ENCODE data around the gene NHERF2. TPM values are rescaled to one million over a fixed set of nuclear protein-coding genes. Genes with fewer than 3 reads are reported as not detected.

The NHERF2 gene
- total RNA-seq, 1 donor from 2014 or later: 235 TPM

GRCh38 chr16:1989209-1990100 is 37.2 kb upstream of the NHERF2 start, which contains the start of gene SYNGR3:
TSS of gene SYNGR3 (plus strand) at chr16:1989970. CDS start at chr16:1990103, 133 bp downstream.
- intact Hi-C loops (cut with micrococcal nuclease): no loop called here
- ATAC-seq (no peak), DNase-seq (no peak)

- intact Hi-C loops (cut with micrococcal nuclease): no loop called here
- ATAC-seq (no peak), DNase-seq (no peak)
These were observed 36.7 kb upstream of the NHERF2 start for GRCh38 chr16:1990101-1990350.

- no peak for ATAC-seq
- intact Hi-C loops (cut with micrococcal nuclease): no loop called here
- no peak for DNase-seq
These were observed 36.2 kb upstream of the NHERF2 start for GRCh38 chr16:1990351-1991134.

GRCh38 chr16:1991135-1991551 is 35.6 kb upstream of the NHERF2 start:
- peak; percentile 4 for ATAC-seq
- intact Hi-C loops (cut with micrococcal nuclease): no loop called here
- DNase-seq: no peak

DNA sequence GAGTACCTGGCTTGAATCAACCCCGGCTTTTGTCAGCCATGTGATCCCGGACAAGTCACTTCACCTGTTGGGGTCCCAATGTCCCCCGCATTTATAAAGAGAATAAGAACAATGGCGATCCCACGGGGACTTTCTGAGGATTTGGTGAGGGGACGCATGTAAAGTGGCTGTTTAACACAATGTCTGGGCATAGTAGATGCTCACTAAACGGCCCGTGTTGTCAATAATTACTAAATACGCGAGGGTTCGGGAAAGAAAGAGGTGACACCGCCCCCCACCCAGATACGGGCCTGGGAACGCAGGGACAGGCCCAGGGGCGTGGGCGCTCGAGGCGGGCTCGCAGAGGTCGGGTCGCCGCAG is 35.1 kb upstream of the NHERF2 start:
- ATAC-seq: no peak
- intact Hi-C loops (cut with micrococcal nuclease): no loop called here
- no peak for DNase-seq

DNA sequence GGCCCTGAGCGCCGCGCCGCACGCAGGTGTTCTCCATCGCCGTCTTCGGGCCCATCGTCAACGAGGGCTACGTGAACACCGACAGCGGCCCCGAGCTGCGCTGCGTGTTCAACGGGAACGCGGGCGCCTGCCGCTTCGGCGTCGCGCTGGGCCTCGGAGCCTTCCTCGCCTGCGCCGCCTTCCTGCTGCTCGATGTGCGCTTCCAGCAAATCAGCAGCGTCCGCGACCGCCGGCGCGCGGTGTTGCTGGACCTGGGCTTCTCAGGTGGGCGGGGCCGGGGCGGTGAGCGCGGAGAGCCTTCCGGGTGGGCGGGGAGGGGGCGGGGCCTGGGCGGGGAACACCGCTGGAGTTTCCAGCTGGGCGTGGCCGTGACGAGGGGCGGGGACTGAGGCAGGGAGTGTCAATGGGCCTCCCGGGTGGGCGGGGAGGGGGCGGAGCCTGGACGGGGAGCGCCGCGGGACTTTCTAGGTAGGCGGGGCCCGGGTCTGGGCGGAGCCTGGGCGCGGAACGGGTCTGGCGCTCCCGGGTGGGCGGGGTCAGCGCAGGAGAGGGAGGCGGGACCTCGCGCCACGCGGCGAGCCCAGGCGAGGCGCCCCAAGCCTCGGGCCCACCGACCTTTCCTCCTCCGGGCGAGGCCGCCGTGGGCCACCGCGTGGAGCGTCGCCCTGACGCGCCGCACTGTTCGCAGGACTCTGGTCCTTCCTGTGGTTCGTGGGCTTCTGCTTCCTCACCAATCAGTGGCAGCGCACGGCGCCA is 34.6 kb upstream of the NHERF2 start:
- ATAC-seq (peak; percentile 89), DNase-seq (peak; percentile 96)
- intact Hi-C loops (cut with micrococcal nuclease): no loop called here

DNA sequence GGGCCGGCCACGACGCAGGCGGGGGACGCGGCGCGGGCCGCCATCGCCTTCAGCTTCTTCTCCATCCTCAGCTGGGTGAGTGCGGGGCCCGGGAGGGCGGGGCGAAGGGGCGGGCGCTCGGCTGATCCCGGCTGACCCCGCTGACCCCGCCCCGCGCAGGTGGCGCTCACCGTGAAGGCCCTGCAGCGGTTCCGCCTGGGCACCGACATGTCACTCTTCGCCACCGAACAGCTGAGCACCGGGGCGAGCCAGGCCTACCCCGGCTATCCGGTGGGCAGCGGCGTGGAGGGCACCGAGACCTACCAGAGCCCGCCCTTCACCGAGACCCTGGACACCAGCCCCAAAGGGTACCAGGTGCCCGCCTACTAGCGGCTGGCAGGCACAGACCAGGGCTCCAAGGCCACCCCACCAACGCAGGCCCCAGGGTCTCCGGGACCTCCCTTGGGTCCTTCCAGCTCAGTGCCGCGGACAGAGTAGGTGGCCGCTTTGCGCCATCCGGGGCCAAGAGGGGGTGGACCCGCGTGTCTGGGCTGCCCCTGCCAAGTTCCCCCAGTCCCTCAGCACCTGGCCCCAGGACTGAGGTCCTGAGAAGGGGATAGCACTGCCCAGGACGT is 33.9 kb upstream of the NHERF2 start:
- DNase-seq (no peak), ATAC-seq (peak; percentile 1)
- intact Hi-C loops (cut with micrococcal nuclease): no loop called here

DNA sequence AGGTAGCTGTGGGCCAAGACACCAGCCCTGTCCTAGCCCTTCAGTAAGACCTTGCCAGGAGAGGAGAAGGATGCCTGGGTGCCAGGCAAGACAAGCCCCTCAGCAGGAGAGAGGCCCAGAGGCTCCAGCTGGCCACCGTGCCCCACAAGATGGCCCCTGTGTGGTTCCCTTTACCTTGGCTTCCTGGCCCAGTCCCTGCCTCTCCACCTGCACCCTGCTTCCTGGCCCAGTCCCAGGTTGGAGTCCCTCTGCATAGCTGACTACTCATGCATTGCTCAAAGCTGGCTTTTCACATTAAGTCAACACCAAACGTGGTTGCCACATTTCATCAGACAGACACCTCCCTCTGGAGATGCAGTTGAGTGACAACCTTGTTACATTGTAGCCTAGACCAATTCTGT is 33.0 kb upstream of the NHERF2 start:
- no peak for DNase-seq
- intact Hi-C loops (cut with micrococcal nuclease): no loop called here
- ATAC-seq: no peak

DNA sequence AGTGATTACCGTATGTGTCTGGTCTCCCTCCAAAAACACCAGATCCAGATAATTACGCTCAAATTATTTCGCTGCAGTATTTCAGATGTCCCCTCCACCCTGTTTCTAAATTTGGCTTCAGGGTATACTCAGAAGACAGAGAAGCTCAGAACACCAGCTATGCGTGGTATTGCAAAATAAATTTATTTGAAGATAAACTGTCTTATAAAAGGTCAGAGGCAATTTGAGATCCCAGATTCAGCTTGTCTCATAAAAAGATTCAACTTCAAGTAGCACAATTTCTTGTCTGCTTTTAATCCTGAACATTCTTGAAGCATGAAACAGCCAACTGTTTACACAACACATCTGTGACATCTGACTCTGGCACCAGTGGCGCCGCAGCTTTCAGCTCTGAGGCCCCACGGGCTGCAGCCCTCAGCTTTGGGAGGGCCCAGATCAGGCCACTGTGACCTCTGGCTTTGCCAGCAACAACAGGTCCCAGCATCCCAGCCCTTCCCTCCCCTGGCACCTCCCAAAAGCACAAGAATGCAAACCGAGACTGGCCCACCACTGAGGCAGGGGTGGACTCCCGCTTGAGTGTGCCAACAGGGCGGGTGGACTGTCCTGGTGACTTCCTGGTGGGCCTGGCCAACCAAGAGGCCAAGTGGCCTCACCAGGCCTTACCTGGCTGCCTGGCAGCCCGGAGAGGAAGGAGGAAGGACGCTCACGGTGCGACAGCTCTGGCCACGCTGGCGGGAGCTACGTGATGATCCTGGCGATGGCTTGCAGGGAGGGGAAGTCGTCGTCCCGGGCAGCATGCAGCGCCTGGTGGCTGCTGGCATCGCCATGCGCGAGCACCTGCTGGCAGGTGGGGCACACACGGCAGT is 29.0 kb upstream of the NHERF2 start:
- intact Hi-C loops (cut with micrococcal nuclease): no loop called here
- DNase-seq (no peak), ATAC-seq (no peak)

DNA sequence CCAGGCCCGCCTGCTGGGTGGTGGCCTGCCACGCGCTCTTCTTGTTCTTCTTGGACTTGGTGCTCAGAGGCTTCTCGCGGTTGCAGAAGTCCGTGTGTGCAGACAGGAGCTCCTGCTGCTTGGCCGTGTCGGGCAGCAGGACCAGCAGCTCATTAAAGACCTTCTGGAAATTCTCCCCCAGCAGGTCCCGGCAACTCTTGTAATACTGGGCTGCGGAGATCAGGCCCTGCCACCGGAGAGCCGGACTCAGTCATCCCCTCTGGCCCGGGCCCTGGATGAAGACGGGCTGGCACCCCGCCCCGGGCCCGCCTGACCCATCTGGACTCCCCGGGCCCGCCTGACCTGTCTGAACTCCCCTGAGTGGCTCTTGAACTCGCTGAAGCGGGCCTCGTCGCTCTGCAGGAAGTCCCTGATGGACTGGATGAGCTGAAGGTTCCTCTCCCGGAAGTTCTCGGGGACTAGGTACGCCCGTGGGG is 28.3 kb upstream of the NHERF2 start:
- intact Hi-C loops (cut with micrococcal nuclease): no loop called here
- DNase-seq: no peak
- no peak for ATAC-seq

GRCh38 chr16:1998852-1999801 is 27.6 kb upstream of the NHERF2 start:
- ATAC-seq: no peak
- no peak for DNase-seq
- intact Hi-C loops (cut with micrococcal nuclease): no loop called here

GRCh38 chr16:1999866-2000514 is 26.7 kb upstream of the NHERF2 start:
- ATAC-seq: no peak
- intact Hi-C loops (cut with micrococcal nuclease): no loop called here
- no peak for DNase-seq

- no peak for ATAC-seq
- intact Hi-C loops (cut with micrococcal nuclease): no loop called here
- DNase-seq: no peak
These were observed 25.7 kb upstream of the NHERF2 start for GRCh38 chr16:2001035-2001434.

- ATAC-seq (no peak), DNase-seq (peak; percentile 24)
- intact Hi-C loops (cut with micrococcal nuclease): no loop called here
These were observed 25.0 kb upstream of the NHERF2 start for GRCh38 chr16:2001456-2002355.

- ATAC-seq: no peak
- DNase-seq: peak; percentile 38
- intact Hi-C loops (cut with micrococcal nuclease): no loop called here
These were observed 24.1 kb upstream of the NHERF2 start for GRCh38 chr16:2002406-2003230.
